ENCODE data around the gene RAB15.
"Not testable (repeated sequence)": the region's sequence is repeated elsewhere in the genome, so short reads cannot be mapped to it uniquely, and the experiment has no call there.

Gene RAB15

DNA sequence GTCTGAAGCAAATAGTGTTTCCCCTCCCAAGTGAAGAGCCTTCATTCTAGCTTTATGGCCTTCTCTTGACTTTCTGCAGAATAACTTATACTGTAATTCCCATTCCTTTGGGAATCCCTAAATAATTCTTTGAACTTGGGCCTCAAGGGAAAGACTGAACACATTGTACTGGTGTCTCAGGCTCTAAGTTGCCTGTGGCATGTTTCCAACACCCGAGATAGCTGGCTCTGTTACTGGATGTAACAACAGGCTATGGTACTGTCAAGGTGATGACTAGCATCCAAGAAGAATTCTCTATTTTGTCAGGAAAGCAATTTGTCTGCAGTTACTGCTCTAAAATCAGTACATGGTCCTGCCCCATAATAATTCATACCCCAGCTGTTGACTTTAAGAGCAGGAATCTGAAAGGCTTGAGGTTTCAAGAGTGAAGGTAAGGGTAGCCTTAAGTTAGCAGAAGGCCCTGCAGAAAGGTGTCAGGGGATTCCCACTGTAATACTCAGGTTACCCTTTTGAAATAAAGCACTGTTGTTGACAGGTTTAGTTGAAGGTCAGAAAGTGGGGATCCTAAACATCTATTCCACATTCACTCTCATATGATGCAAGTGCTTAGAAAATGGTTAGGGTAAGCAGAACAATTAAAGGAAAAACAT is 34.8 kb downstream of the RAB15 start:
- no peak for DNase-seq

DNA sequence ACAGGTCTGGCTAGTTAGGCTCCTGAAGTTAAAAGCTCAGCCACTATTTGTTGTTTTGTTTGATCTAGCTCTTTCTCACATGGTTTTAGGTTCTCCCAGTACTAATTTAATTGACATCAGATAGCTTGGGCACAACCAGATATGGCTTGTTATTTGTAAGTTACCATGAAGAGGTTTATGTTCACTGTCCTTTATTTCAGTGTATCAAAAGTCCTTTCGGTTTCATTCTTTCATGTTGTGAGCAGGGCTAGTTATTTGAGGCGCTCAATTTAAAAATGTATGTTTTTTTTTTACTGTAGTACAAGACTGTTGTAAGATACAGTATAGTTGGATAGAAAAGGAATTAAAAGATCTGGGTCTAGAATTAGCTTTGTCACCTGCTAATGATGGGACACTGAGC is 36.6 kb downstream of the RAB15 start:
- DNase-seq = peak; percentile 12

DNA sequence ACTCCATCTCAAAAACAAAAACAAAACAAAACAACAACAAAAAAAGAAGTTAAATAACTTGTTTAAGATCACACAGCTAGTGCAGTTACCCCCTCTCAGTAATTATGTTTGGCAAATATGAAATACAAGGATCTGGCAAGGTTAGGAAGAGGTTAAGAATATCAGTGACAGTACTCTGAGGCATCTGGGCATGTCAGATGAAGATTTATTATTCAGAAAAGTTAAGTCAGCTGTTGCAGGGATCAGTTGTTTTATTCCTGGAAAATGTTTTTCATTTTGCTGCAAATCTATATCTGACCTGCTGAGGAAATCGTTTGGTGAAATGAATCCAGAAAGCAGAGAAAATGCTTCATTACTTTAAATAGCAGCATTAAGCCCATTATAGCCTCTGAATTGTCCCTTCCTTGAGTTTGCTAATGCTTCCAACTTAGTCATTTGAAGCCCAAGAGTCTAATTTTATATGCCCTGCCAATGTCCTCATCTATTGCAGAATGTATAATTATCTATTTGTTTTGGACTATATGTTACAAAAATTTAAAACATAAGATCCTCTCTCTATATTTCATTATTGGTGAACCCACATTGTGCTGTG is 37.7 kb downstream of the RAB15 start:
- DNase-seq = no peak

DNA sequence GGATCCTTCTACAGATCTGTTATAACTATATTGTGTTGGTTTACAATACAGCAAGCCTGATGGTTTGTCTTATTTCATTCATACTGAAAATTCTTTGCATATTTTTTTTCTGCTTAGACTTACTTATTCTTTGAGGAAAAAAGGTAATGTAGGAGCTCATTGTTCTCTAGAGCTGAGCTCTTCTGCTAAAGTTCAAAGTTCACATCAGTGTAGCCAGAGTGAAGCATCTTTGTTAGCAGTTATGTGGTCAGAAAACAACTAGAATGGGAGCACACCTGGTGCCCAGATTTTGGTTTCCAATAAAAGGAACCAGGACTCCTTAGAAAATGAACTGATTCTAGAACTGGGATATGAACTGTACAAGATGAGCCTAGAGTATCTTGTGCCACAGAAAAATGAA is 39.9 kb downstream of the RAB15 start:
- no peak for DNase-seq

DNA sequence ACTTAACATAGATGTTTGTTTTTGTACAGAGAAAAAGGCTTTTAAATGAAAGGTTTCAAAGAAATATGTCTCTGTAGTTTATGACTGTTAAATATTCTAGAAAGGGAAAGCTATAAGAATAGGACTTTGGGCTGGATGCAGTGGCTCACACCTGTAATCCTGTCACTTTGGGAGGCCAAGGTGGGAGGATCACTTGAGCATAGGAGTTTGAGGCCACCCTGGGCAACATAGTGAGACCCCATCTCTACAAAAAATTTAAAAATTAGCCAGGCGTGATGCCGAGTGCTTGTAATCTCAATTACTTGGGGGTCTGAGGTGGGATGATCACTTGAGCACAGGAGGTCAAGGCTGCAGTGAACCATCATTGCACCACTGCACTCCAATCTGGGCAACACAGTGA is 41.0 kb downstream of the RAB15 start:
- no peak for DNase-seq

DNA sequence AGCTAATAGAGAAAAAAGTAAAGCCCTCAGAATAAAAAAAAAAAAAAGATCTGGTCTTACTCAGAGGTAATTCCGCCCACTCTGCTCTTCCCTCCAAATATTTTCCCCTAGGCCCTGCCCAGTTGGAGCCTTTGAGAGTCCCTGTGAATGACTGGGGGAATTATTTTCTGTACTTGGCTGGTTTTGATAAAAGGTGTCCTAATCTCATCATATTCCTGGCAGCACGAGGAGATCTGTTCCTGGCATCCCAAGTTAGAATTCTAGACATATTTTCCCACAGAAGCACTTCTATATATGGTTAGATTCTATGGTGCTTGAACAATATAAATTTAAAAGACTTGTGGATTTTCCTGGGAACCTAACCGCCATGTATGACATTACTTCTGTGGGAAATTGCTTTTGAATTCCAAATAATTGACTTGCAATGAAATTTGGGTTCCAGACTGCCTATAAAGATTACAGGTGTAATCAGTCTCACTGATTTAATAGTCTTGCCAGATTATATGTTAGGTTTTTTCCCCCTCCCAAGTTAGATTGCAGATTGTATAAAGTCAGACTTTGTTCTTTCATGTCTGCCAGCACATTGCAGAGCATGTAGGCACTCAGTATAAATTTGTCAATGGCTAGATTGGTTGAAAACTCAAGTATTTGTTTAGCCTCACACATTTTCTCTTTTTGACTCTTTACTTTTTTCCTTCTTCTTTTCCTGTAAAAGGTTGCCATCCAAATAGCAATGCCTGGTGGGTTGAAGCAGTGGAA is 41.9 kb downstream of the RAB15 start:
- DNase-seq = no peak

DNA sequence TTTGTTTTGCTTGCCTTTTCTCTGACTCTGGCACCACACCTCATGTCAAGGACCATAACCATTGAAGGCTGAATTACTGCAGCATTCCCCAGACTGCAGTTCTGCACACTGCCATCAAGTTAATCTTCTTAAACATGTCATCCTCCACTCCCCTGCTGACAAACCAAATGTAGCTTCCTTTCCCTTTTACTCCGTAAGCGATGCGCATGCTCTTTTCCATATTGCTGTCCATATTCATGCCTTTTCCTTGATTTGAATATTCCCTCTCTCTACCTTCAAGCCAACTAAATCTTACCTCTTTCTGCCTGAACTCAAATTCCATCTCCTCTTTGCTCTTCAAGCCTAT is 43.1 kb downstream of the RAB15 start:
- no peak for DNase-seq

DNA sequence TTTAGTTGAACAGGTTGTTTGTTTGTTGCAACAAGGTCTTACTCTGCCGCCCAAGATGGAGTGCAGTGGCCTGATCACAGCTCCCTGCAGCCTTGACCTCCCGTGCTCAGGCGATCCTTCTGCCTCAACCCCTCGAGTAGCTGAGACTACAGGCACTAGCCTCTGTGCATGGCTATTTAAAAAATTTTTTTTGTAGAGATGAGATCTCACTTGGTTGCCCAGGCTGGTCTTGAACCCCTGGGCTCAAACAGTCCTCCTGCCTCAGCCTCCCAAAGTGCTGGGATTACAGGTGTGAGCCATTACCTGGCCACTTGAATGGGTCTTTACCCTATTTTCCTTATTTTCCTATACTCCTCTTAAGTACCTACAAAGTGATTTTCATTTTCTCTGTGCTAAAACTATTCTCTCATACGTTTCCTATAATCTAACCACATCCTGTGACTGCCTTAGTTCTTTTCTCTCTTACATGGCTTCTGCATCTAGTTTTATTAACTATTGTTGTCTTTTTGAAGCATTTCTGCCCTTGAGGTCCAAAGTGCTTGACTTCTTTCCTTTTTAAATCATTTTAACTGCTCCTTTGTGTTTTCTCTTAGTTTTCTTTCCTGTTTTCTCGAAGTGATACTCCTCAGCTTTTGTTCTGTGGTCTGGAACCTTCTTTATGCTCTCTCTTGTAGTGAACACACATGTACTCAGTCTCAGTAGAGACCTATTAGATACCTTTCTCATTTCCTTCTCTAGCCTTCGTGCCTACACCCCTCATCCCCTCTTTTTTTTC is 43.7 kb downstream of the RAB15 start:
- DNase-seq = peak; percentile 37

DNA sequence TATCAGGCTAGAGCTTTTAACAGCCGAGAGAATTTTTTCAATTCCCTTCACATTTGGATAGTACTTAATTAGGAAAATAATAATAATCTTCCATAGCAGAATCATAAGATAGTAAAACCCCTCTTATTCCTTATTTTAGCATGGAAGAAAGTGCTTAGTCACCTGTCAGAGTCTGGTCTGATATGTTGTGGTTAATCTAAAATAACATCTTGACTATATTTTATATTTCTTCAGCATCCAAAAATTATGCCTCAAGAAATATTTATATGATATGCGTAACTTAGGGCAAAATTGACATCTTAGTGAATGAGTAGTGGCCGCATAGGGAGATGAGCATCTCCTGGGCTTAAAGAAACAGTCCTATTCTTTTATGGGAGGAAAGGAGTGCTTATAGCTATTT is 45.1 kb downstream of the RAB15 start:
- no peak for DNase-seq

DNA sequence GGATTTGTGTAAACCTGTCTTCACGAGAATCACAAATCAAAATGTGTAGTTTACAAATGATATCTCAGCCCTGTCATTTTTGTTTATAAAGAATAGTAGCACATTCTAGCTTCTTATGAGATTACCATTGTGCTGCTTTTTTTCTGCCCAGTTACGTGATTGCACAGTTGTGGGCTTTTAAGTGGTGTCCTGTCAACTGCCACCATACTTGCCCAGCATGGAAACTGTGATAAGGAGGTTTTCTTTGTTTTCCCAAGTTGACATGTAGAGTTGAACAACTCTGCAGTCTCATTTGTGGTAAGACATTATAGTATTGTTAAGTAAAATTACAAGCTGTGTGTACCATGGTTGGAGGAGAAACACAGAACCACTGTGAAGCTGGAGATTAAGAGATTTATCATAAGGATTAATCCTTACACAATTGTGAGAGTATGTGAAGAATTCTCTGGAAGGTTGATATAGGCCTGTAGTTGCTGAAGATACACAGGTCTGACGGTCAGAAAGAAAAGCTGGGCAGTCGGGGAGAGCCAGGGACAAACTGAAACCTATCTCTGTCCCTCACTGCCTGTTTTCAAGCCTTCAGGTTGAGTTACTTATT is 45.6 kb downstream of the RAB15 start:
- DNase-seq = no peak

DNA sequence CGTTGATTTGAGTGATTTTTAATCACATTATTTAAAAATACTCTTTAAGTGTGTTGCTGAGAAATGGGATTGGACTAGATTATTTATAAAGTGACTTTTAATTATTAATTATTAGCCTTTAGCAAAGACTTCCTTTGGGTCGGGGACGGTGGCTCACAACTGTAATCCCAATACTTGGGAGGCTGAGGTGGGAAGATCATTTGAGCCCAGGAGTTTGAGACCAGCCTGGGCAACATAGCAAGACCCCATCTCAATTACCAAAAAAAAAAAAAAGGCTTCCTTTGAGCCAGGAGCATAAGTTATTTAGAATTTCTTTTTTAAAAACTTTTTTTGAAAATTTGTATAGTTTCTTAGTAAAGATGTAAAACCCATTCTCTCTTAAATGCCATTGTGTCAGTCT is 49.1 kb downstream of the RAB15 start:
- no peak for DNase-seq

DNA sequence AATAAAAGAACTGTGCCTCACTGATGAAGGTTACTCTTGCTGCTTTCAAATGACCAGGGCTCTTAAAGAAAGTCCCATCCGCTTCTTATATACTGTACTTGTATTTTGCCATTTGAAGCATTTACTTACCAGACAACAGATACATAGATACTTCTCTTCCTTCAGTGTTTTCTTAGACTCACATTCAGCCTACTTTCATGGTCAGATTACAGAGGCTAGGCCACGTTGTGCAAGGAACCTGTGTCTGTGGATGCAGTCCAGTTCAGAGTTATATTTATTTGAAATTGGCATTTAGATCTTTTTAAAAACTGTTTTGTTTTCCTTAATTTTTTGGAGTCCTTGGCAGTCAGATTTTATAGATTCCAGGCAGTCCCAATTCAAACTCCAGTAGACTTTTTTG is 51.7 kb downstream of the RAB15 start:
- no peak for DNase-seq

DNA sequence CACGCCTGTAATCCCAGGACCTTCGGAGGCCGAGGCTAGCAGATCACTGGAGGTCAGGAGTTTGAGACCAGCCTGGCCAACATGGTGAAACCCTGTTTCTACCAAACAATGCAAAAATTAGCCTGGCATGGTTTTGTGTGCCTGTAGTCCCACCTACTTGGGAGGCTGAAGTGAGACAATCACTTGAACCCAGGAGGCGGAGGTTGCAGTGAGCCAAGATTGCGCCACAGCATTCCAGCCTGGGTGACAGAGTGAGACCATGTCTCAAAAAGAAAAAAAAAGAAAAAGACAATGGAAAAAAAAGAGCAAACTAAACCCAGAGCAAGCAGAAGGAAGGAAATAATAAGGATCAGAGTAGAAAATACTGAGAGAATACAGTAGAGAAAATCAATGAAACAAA is 52.5 kb downstream of the RAB15 start:
- DNase-seq = no peak

DNA sequence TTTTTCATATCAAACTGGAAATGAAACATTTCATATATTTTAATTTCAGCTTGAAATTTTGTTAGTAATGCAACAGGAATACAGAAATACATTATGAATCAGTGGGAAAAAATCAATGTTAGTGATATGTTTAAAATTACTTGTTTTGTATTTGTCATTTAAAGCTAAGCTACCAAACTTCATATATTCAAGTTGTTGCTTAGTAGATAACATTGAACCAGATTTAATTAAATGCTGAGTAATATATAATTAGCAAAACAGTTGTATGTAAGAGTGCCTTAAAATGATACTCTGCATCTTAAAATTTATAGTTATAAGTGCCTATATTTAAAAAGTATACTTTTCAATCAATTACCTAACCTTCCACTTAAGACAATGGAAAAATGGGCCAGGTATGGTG is 52.9 kb downstream of the RAB15 start:
- DNase-seq = no peak

DNA sequence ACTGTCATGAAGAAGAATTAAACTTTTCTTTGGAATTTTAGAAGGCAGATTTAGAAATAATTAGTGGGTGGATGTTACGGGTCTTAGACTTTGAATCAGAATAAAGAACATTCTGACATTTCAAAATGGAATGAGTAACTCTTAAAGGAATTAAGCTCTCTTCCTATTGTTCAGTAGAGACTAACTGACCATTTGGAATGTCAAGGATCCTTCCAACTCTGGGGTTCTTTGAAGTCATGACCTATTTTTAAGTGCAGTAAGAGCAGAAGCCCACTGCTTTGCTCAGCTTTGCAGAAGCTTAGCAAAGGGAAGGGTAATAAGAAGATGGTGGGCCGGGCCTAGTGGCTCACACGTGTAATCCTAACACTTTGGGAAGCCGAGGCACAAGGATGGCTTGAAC is 53.9 kb downstream of the RAB15 start:
- no peak for DNase-seq

DNA sequence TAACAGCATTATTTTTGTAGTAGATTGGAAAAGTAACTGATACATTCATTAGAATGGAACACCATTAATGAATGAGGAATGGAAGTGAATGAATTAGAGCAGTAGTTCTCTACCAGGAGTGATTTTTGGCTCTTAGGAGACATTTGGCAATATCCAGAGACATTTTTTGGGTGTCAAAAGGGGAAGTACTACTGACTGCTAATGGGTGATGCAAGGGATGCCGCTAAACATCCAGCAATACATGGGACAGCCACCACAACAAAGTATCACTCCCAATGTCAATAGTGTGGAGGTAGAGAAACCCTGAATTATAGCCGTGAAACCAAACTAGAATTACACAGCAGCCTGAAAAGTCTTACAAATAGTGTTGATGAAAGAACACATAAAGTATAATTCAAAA is 56.3 kb downstream of the RAB15 start:
- DNase-seq = no peak

DNA sequence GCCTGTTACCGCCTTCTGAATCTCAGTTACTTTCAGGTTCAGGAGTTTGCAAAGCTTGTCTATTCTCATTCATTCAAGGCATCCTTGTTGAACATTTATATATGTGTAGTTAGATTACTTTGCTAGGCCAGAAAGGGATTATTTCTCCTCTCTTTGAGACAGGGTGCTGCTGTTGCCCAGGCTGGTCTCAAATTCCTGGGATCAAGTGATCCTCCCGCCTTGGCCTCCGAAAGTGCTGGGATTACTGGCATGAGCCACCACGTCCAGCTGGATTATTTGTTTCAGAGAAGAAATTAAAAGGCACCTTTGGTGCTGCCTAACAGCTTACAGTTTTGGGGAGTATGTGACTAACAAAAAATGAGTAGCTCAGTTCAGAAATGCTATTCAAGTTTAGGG is 57.1 kb downstream of the RAB15 start:
- DNase-seq = no peak

DNA sequence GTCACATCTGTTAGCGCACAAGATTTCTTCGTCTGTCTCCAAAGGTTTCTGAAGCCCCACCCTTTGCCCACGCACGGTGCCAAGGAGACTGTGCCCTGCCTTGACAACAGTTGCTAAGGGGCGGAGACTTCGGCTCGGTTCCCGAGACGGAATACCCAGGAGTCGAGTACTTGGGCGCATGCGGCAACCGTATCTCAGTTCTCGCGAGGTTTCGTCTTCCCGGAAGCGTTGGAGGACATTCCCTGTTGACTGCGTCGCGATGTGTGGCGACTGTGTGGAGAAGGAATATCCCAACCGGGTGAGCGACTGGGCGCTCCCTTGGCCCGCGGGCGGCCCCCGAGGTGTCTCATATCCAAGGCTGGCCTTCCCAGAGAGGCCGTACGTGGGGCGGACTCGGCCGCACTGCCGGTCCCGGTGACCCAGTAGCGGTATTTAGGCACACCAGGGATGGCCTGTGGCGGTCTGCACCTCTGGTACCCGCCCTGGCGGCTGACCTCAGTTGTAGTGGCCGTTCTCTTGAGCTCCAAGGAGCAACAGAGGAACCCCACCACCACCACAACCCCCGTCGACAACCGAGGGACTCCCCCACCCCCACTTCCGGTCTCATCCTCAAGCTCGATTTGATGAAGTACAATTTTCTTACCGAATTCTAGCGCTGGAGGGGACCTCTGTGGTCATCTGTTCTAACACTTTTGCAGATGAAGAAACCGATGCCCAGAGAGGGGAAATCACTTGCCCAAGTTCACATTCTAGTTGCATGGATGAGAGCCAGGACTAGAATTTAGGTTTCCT is 57.7 kb downstream of the RAB15 start, which contains the start of gene CHURC1:
Gene CHURC1, plus strand, starts transcription at position 219 of the 792 bp plus-strand sequence. Its CDS starts 41 bp downstream, at position 260.
- DNase-seq = peak; percentile 98

DNA sequence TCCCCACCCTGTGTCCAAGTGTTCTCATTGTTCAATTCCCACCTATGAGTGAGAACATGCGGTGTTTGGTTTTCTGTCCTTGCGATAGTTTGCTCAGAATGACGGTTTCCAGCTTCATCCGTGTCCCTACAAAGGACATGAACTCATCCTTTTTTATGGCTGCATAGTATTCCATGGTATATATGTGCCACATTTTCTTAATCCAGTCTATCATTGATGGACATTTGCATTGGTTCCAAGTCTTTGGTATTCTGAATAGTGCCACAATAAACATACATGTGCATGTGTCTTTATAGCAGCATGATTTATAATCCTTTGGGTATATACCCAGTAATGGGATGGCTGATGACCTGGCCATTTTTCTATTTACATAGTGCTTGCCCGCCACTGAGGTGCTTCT is 58.7 kb downstream of the RAB15 start:
- not testable (repeated sequence) for DNase-seq

DNA sequence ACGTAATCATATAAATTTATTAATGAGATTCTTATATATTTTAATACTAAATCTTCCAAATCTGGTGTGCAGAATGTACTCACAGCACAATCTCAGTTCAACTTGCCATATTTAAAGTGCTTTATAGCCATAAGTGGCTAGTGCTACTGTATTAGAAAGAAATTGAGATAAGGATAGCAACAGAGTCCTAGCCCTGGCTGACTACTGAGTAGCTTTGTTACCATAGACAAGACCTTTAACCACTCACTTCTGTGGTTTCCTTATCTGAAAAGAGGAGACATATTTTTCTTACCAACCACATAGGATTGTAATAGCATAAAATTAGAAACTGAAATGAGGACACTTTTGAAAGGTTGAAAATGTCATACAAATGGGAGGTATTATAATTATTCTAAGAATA is 59.9 kb downstream of the RAB15 start:
- no peak for DNase-seq

DNA sequence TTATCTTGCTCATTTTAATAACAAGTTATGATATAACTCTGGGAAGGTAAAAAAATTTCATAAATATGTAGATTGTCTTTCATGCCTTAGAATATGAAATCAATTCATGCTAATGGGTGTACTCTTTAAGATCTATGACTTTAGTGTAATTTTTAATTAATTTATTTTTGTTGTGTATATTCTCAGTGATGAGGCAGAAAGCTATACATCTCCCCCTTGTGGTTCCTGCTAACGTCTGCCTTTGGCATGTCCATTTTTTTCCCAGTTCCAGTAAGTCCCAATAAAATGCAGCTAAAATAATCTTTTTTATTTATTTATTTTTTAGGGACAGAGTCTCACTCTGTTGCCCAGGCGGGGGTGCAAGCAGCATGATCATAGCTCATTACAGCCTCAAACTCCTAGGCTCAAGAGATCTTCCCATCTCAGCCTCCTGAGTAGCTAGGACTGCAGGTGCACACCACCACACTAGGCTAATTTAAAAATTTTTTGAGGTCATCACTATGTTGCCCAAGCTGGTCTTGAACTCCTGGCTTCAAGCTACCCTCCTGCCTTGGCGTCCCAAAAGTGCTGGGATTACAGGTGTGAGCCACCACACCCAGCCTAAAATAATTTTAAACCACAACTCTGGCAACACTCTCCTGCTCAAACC is 61.2 kb downstream of the RAB15 start:
- no peak for DNase-seq

DNA sequence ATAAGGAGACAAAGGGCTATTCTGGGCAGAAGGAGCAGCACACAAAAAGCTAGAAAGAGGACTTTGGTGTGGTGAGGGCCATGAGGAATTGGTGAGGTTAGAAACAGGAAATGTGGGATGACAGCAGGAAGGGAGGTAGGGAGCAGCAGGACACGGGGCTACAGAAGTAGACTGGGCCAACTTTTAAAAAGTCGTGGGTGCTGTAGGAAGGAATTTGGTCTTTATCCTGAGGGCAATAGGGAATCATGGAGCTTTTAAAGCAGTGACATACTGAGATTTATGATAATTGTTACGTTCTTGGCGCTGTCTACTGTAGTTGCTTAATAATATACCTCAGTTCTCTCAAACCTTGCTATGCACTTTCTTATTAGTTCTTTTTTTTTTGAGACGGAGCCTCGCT is 66.1 kb downstream of the RAB15 start:
- no peak for DNase-seq

Measured in CD4-positive, alpha-beta T cell treated with Interleukin-4 for 4 hours (primary cell).